Spleen (tissue), 7 donors: ENCODE measurements around the gene FAHD1.

Experiments
- POLR2A ChIP-seq, 3 donors: fragments of 450-650 bp; IDR thresholded peaks; one replicate each; pipeline ENCODE4 v1.5.1; 2017; ENCODE audit warnings: antibody characterized with exemption in 3 of 3, mild to moderate bottlenecking in 1 of 3
- POLR2AphosphoS5 ChIP-seq, 3 donors: sonication (generic); formaldehyde crosslinking; IDR thresholded peaks; one replicate each; pipeline ENCODE4 v1.5.1; 2017; ENCODE audit warnings: antibody characterized with exemption in 3 of 3
- TF ChIP-seq, protein P1 (sequence below), 11 experiments: fragments of 200-600 bp in 7 of 11; fragments of 450-650 bp in 4 of 11; sonication (generic) in 4 of 11; IDR thresholded peaks in 8 of 11; conservative IDR thresholded peaks in 3 of 11; 1 replicate in 7 of 11; 2 replicates in 4 of 11; pipeline versions ENCODE4 v1.4.0 to v1.8.0; 2016 to 2021; ENCODE audit warnings: antibody characterized with exemption in 11 of 11, inconsistent platforms in 4 of 11, mild to moderate bottlenecking in 1 of 11
- donor health status: DM: no; HTN: no; CAD: no; lungs with moderate emphysema.
- donor health status: DM: no; HTN: no; CAD: no.
- donor health status: DM: no; HTN: no; CAD: no.

DNA sequence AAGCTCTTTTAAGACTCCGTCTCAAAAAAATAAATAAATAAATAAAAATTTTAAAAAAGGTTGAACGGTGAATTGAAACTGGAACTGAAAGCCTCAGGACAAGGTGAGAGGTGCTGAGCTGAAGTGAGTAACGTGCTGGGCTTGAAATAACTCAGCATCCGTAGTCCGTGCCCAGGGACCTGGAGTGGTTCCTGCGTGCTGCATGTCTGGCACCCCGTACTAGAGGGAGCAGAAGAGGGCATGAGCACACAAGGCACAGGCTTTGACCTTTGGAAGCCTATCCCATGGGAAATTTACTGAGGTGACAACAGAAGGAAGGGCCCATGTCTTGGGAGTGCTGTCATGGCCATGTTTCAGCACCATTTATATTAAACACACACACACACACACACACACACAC lies 49.5 kb downstream of the FAHD1 start:
- TF ChIP-seq, protein P1, sequence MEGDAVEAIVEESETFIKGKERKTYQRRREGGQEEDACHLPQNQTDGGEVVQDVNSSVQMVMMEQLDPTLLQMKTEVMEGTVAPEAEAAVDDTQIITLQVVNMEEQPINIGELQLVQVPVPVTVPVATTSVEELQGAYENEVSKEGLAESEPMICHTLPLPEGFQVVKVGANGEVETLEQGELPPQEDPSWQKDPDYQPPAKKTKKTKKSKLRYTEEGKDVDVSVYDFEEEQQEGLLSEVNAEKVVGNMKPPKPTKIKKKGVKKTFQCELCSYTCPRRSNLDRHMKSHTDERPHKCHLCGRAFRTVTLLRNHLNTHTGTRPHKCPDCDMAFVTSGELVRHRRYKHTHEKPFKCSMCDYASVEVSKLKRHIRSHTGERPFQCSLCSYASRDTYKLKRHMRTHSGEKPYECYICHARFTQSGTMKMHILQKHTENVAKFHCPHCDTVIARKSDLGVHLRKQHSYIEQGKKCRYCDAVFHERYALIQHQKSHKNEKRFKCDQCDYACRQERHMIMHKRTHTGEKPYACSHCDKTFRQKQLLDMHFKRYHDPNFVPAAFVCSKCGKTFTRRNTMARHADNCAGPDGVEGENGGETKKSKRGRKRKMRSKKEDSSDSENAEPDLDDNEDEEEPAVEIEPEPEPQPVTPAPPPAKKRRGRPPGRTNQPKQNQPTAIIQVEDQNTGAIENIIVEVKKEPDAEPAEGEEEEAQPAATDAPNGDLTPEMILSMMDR (IDR thresholded peaks at IDR 0.05 in 8 of 11, conservative IDR thresholded peaks at IDR 0.05 in 3 of 11) = no peak
- TF ChIP-seq POLR2A (IDR thresholded peaks at IDR 0.05) (no peak), POLR2AphosphoS5 (IDR thresholded peaks at IDR 0.05) (no peak)
